GM21825 (cell line): ENCODE measurements around the gene BABAM2.
"Not testable (repeated sequence)": the region's sequence is repeated elsewhere in the genome, so short reads cannot be mapped to it uniquely, and the experiment has no call there.

Experiments used
- ATAC-seq: cut with Tn5 transposase; IDR thresholded peaks from one replicate; pipeline ENCODE4 v1.9.1; 2021; ENCODE audit warnings: mild to moderate bottlenecking, moderate library complexity; ENCODE audit not compliant: unreplicated experiment

The BABAM2 gene

GRCh38 chr2:28365158-28365557, 474.6 kb downstream of the BABAM2 start:
- no peak for ATAC-seq

- no peak for ATAC-seq
Measured at GRCh38 chr2:28366149-28366495, 475.6 kb downstream of the BABAM2 start.

- no peak for ATAC-seq
Measured at GRCh38 chr2:28366496-28367282, 476.2 kb downstream of the BABAM2 start.

- ATAC-seq = no peak
Measured at GRCh38 chr2:28367667-28368356, 477.3 kb downstream of the BABAM2 start.

GRCh38 chr2:28368357-28368798, 477.8 kb downstream of the BABAM2 start:
- ATAC-seq = no peak

GRCh38 chr2:28369358-28369757, 478.8 kb downstream of the BABAM2 start:
- no peak for ATAC-seq

- ATAC-seq = no peak
Measured at GRCh38 chr2:28370354-28370753, 479.8 kb downstream of the BABAM2 start.

GRCh38 chr2:28371728-28372127, 481.2 kb downstream of the BABAM2 start:
- ATAC-seq = not testable (repeated sequence)

- ATAC-seq = no peak
Measured at GRCh38 chr2:28373854-28374253, 483.3 kb downstream of the BABAM2 start.

- no peak for ATAC-seq
Measured at GRCh38 chr2:28374331-28374730, 483.8 kb downstream of the BABAM2 start.

- no peak for ATAC-seq
Measured at GRCh38 chr2:28375236-28375635, 484.7 kb downstream of the BABAM2 start.

GRCh38 chr2:28375742-28376631, 485.5 kb downstream of the BABAM2 start:
- ATAC-seq = no peak

- no peak for ATAC-seq
Measured at GRCh38 chr2:28377195-28377816, 486.8 kb downstream of the BABAM2 start.

- ATAC-seq = no peak
Measured at GRCh38 chr2:28377984-28378678, 487.6 kb downstream of the BABAM2 start.

- no peak for ATAC-seq
Measured at GRCh38 chr2:28378679-28379584, 488.4 kb downstream of the BABAM2 start.

- ATAC-seq = no peak
Measured at GRCh38 chr2:28380219-28380618, 489.7 kb downstream of the BABAM2 start.

- ATAC-seq = no peak
Measured at GRCh38 chr2:28381225-28382180, 491.0 kb downstream of the BABAM2 start.

GRCh38 chr2:28382755-28383154, 492.2 kb downstream of the BABAM2 start:
- no peak for ATAC-seq
